HG02678 (cell line): Measurements from ENCODE around the gene UBQLNL.
A peak's percentile ranks its signal among the peaks of the same experiment; 100 is the strongest.

Experiments
- ATAC-seq: cut with Tn5 transposase; IDR thresholded peaks from one replicate; pipeline ENCODE4 v1.9.1; 2021; ENCODE audit warnings: mild to moderate bottlenecking, moderate library complexity; ENCODE audit not compliant: unreplicated experiment

Gene UBQLNL

GRCh38 chr11:5516599-5516998 is at the start of gene UBQLNL:
UBQLNL (minus strand) TSS chr11:5516699; CDS start chr11:5516441, 258 bp downstream.
- ATAC-seq: no peak

- ATAC-seq: no peak
Observed at GRCh38 chr11:5564259-5565019, 47.9 kb upstream of the UBQLNL start.

GRCh38 chr11:5557751-5558150 is 41.3 kb upstream of the UBQLNL start:
- ATAC-seq: no peak

- ATAC-seq: no peak
Observed at GRCh38 chr11:5556596-5557188, 40.2 kb upstream of the UBQLNL start.

GRCh38 chr11:5553343-5553742 is 36.8 kb upstream of the UBQLNL start:
- ATAC-seq: no peak

- peak; percentile 55 for ATAC-seq
Observed at GRCh38 chr11:5550440-5551095, 34.1 kb upstream of the UBQLNL start.

- ATAC-seq: no peak
Observed at GRCh38 chr11:5548440-5548839, 31.9 kb upstream of the UBQLNL start, which contains the start of gene OR52H1. OR52H1 (minus strand) TSS chr11:5548540; CDS start chr11:5545505, 3,035 bp downstream.

GRCh38 chr11:5547982-5548381 is 31.5 kb upstream of the UBQLNL start:
- peak; percentile 87 for ATAC-seq

- ATAC-seq: no peak
Observed at GRCh38 chr11:5546457-5546856, 30.0 kb upstream of the UBQLNL start.

GRCh38 chr11:5541427-5541826 is 24.9 kb upstream of the UBQLNL start:
- ATAC-seq: no peak

GRCh38 chr11:5536482-5536881 is 20.0 kb upstream of the UBQLNL start:
- ATAC-seq: no peak

- ATAC-seq: no peak
Observed at GRCh38 chr11:5534046-5534445, 17.5 kb upstream of the UBQLNL start.

GRCh38 chr11:5531053-5531831 is 14.7 kb upstream of the UBQLNL start:
- ATAC-seq: no peak

- no peak for ATAC-seq
Observed at GRCh38 chr11:5528495-5528894, 12.0 kb upstream of the UBQLNL start.

- ATAC-seq: no peak
Observed at GRCh38 chr11:5527716-5528115, 11.2 kb upstream of the UBQLNL start.

- ATAC-seq: no peak
Observed at GRCh38 chr11:5524756-5525155, 8.3 kb upstream of the UBQLNL start.

GRCh38 chr11:5522308-5522707 is 5.8 kb upstream of the UBQLNL start:
- ATAC-seq: no peak

- no peak for ATAC-seq
Observed at GRCh38 chr11:5521540-5521939, 5.0 kb upstream of the UBQLNL start.

GRCh38 chr11:5514841-5515240 is 1.7 kb downstream of the UBQLNL start:
- no peak for ATAC-seq

- no peak for ATAC-seq
Observed at GRCh38 chr11:5509803-5510202, 6.7 kb downstream of the UBQLNL start, which contains the start of gene UBQLN3. UBQLN3 (minus strand) TSS chr11:5509957; CDS start chr11:5509558, 399 bp downstream.

GRCh38 chr11:5508605-5509004 is 7.9 kb downstream of the UBQLNL start:
- ATAC-seq: no peak
